HL-60 (cell line): ENCODE results near the gene WFDC5.

Source experiments
- POLR2AphosphoS5 ChIP-seq: IDR thresholded peaks from 2 replicates; pipeline ENCODE4 v1.6.1; 2012; ENCODE audit warnings: low read depth
- REST ChIP-seq: IDR thresholded peaks from 2 replicates; pipeline ENCODE4 v1.6.1; 2012; ENCODE audit warnings: low read depth; ENCODE audit not compliant: insufficient replicate concordance
- TF ChIP-seq, protein P1 (sequence below): IDR thresholded peaks from one replicate; pipeline ENCODE4 v1.5.1; 2011; ENCODE audit warnings: low read length, control low read depth, inconsistent platforms; ENCODE audit not compliant: insufficient read depth

GRCh38 chr20:45066372-45066771 lies 48.6 kb downstream of the WFDC5 start:
- TF ChIP-seq, protein P1, sequence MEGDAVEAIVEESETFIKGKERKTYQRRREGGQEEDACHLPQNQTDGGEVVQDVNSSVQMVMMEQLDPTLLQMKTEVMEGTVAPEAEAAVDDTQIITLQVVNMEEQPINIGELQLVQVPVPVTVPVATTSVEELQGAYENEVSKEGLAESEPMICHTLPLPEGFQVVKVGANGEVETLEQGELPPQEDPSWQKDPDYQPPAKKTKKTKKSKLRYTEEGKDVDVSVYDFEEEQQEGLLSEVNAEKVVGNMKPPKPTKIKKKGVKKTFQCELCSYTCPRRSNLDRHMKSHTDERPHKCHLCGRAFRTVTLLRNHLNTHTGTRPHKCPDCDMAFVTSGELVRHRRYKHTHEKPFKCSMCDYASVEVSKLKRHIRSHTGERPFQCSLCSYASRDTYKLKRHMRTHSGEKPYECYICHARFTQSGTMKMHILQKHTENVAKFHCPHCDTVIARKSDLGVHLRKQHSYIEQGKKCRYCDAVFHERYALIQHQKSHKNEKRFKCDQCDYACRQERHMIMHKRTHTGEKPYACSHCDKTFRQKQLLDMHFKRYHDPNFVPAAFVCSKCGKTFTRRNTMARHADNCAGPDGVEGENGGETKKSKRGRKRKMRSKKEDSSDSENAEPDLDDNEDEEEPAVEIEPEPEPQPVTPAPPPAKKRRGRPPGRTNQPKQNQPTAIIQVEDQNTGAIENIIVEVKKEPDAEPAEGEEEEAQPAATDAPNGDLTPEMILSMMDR, result no peak
- TF ChIP-seq POLR2AphosphoS5 (no peak), REST (no peak)
